Activated T-helper 9 cell treated with anti-CD3 and anti-CD28 coated beads, Interleukin-2, amount 50 U/mL, for 16 hours (primary cell): ENCODE data around the gene TADA3.
"Not testable (repeated sequence)": the region's sequence is repeated elsewhere in the genome, so short reads cannot be mapped to it uniquely, and the experiment has no call there.

Experiments
- DNase-seq: peaks from one replicate; pipeline ENCODE4 v3.0.0-alpha.2; 2020; ENCODE audit warnings: low read depth

TADA3 gene

GRCh38 chr3:9783954-9784353, 8.3 kb downstream of the TADA3 start:
- DNase-seq: no peak

- no peak for DNase-seq
Observed at GRCh38 chr3:9782770-9783169, 9.5 kb downstream of the TADA3 start.

GRCh38 chr3:9781978-9782603, 10.2 kb downstream of the TADA3 start:
- no peak for DNase-seq

GRCh38 chr3:9781551-9781950, 10.7 kb downstream of the TADA3 start:
- no peak for DNase-seq

GRCh38 chr3:9780910-9781309, 11.4 kb downstream of the TADA3 start:
- DNase-seq: no peak

- no peak for DNase-seq
Observed at GRCh38 chr3:9780458-9780812, 11.8 kb downstream of the TADA3 start.

GRCh38 chr3:9779721-9780457, 12.4 kb downstream of the TADA3 start:
- DNase-seq: no peak

GRCh38 chr3:9779075-9779593, 13.1 kb downstream of the TADA3 start:
- no peak for DNase-seq

- peak; percentile 51 for DNase-seq
Observed at GRCh38 chr3:9778143-9779074, 13.9 kb downstream of the TADA3 start.

GRCh38 chr3:9777694-9778021, 14.6 kb downstream of the TADA3 start:
- no peak for DNase-seq

- DNase-seq: no peak
Observed at GRCh38 chr3:9776896-9777693, 15.2 kb downstream of the TADA3 start.

GRCh38 chr3:9771007-9771406, 21.3 kb downstream of the TADA3 start:
- DNase-seq: not testable (repeated sequence)

GRCh38 chr3:9770276-9770812, 21.9 kb downstream of the TADA3 start:
- DNase-seq: no peak

- DNase-seq: peak; percentile 52
Observed at GRCh38 chr3:9769426-9770275, 22.6 kb downstream of the TADA3 start, which contains the start of gene CAMK1. CAMK1 (minus strand) TSS chr3:9769947; CDS start chr3:9767749, 2,198 bp downstream.

GRCh38 chr3:9769012-9769411, 23.3 kb downstream of the TADA3 start:
- no peak for DNase-seq

GRCh38 chr3:9768141-9768775, 24.0 kb downstream of the TADA3 start:
- DNase-seq: no peak

GRCh38 chr3:9767418-9767817, 24.9 kb downstream of the TADA3 start:
- DNase-seq: no peak

GRCh38 chr3:9765865-9766264, 26.4 kb downstream of the TADA3 start:
- no peak for DNase-seq

- no peak for DNase-seq
Observed at GRCh38 chr3:9762871-9763270, 29.4 kb downstream of the TADA3 start.

- no peak for DNase-seq
Observed at GRCh38 chr3:9761919-9762318, 30.4 kb downstream of the TADA3 start.
